SK-N-MC (cell line): ENCODE data around the gene PCBP3.

Experiments
- EZH2 ChIP-seq: fragments of 200-600 bp; sonication (generic); IDR thresholded peaks from one replicate; pipeline ENCODE4 v1.6.1; 2017; ENCODE audit warnings: antibody characterized with exemption
- FOXP2 ChIP-seq: optimal IDR thresholded peaks from 2 replicates; pipeline ENCODE3; 2011; ENCODE audit warnings: mild to moderate bottlenecking, moderate library complexity; ENCODE audit not compliant: insufficient read depth; ENCODE audit errors: extremely low read length, control extremely low read depth
- POLR2AphosphoS5 ChIP-seq: IDR thresholded peaks from 2 replicates; pipeline ENCODE4 v1.6.1; 2012; ENCODE audit warnings: mild to moderate bottlenecking, low read depth, low read length, borderline replicate concordance

DNA sequence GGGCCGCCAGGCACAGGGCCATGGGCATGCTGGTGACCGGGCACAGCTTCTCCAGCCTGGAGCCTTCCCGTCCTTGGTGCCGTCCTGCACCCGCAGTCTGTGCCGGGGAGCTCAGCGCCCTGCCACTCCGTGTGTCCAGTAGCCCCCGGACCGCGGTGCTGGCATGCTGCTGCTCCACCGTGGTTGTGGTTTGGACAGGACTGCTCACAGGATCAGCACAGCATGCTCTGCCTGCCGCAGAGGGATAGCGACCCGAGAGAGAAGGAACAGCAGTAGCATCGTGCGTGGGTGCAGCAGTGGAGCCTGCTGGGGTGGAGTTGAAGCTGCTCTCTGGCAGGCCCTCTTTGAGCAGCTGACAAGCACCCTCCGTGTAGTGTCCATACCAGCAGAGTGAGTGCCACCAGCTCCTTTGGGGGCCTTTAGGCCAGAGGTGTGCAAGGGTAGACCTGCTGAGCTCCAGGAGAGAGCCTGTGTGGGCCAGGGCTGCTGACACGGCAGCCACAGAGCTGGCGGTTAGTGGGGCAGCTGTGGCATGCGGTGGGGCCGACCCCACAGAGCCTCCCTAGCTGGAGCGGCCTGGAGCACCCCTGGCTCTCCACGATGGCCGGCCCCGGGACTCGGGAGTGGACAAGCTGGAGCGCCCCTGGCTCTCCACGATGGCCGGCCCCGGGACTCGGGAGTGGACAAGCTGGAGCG is 6.4 kb upstream of the PCBP3 start:
- TF ChIP-seq EZH2 = no peak
- no peak for TF ChIP-seq FOXP2
- TF ChIP-seq POLR2AphosphoS5 = no peak
